Activated CD4-positive, alpha-beta T cell treated with anti-CD3 and anti-CD28 coated beads, Interleukin-2, Interleukin-4, amounts not matched to agents 100 ng/mL and 50 ng/mL, durations not matched to agents 16 hours and 8 hours (primary cell): Measurements from ENCODE around the gene MSANTD2.

ENCODE experiments used
- DNase-seq: peaks from one replicate; pipeline ENCODE4 v3.0.0-alpha.2; 2020; ENCODE audit warnings: low spot score

MSANTD2 gene

GRCh38 chr11:124732230-124732629, 68.0 kb downstream of the MSANTD2 start:
- DNase-seq = no peak

- DNase-seq = no peak
Measured at GRCh38 chr11:124729571-124729970, 70.6 kb downstream of the MSANTD2 start.

GRCh38 chr11:124728134-124728533, 72.1 kb downstream of the MSANTD2 start:
- no peak for DNase-seq

- DNase-seq = no peak
Measured at GRCh38 chr11:124727474-124727873, 72.7 kb downstream of the MSANTD2 start.

- DNase-seq = no peak
Measured at GRCh38 chr11:124725719-124726105, 74.5 kb downstream of the MSANTD2 start.

GRCh38 chr11:124724979-124725718, 75.1 kb downstream of the MSANTD2 start:
- DNase-seq = no peak

- no peak for DNase-seq
Measured at GRCh38 chr11:124722176-124722575, 78.0 kb downstream of the MSANTD2 start.

- DNase-seq = no peak
Measured at GRCh38 chr11:124719534-124719933, 80.7 kb downstream of the MSANTD2 start.

GRCh38 chr11:124718801-124719200, 81.4 kb downstream of the MSANTD2 start:
- no peak for DNase-seq

- DNase-seq = no peak
Measured at GRCh38 chr11:124717786-124718651, 82.2 kb downstream of the MSANTD2 start.

- no peak for DNase-seq
Measured at GRCh38 chr11:124717421-124717785, 82.8 kb downstream of the MSANTD2 start.

- no peak for DNase-seq
Measured at GRCh38 chr11:124716591-124716990, 83.6 kb downstream of the MSANTD2 start.
